Neural cell (in vitro differentiated cells): ENCODE data around the gene OR2T1.

Source experiments
- POLR2AphosphoS5 ChIP-seq: IDR thresholded peaks from 2 replicates; pipeline ENCODE4 v1.6.1; 2012
- TF ChIP-seq, protein P1 (sequence below): fragments of 450-650 bp; IDR thresholded peaks from 2 replicates; pipeline ENCODE4 v1.5.1; 2014; ENCODE audit warnings: antibody characterized with exemption, mild to moderate bottlenecking, moderate library complexity; ENCODE audit not compliant: poor library complexity, severe bottlenecking

DNA sequence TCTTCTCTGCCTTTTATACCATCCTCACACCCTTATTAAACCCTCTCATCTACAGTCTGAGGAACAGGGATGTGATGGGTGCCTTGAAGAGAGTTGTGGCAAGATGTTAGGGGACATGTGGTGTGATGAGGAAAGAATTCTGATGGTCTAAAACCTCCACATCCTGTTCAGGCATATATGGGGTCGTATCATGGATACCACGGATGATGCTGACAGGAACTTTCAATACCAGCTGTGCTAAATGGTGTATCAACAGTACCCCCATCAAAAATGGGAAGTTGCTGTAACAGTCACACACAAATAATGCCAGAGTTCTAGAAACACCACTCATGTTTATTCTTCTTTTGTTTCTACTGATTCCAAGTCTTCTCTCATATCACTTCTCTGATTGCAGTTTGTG, 14.4 kb upstream of the OR2T1 start:
- TF ChIP-seq, protein P1, sequence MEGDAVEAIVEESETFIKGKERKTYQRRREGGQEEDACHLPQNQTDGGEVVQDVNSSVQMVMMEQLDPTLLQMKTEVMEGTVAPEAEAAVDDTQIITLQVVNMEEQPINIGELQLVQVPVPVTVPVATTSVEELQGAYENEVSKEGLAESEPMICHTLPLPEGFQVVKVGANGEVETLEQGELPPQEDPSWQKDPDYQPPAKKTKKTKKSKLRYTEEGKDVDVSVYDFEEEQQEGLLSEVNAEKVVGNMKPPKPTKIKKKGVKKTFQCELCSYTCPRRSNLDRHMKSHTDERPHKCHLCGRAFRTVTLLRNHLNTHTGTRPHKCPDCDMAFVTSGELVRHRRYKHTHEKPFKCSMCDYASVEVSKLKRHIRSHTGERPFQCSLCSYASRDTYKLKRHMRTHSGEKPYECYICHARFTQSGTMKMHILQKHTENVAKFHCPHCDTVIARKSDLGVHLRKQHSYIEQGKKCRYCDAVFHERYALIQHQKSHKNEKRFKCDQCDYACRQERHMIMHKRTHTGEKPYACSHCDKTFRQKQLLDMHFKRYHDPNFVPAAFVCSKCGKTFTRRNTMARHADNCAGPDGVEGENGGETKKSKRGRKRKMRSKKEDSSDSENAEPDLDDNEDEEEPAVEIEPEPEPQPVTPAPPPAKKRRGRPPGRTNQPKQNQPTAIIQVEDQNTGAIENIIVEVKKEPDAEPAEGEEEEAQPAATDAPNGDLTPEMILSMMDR, result no peak
- no peak for TF ChIP-seq POLR2AphosphoS5
